ENCODE measurements around the gene ADGRE2.
"Not testable (repeated sequence)": the region's sequence is repeated elsewhere in the genome, so short reads cannot be mapped to it uniquely, and the experiment has no call there.

ADGRE2 gene

DNA sequence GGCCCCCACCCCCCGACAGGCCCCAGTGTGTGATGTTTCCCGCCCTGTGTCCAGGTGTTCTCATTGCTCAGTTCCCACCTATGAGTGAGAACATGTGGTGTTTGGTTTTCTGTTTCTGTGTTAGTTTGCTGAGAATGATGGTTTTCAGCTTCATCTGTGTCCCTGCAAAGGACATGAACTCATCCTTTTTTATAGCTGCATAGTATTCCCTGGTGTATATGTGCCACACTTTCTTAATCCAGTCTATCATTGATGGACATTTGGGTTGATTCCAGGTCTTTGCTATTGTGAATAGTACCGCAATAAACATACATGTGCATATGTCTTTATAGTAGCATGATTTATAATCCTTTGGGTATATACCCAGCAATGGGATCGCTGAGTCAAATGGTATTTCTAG is 715 bp downstream of the ADGRE2 start:
- DNase-seq = not testable (repeated sequence)

DNA sequence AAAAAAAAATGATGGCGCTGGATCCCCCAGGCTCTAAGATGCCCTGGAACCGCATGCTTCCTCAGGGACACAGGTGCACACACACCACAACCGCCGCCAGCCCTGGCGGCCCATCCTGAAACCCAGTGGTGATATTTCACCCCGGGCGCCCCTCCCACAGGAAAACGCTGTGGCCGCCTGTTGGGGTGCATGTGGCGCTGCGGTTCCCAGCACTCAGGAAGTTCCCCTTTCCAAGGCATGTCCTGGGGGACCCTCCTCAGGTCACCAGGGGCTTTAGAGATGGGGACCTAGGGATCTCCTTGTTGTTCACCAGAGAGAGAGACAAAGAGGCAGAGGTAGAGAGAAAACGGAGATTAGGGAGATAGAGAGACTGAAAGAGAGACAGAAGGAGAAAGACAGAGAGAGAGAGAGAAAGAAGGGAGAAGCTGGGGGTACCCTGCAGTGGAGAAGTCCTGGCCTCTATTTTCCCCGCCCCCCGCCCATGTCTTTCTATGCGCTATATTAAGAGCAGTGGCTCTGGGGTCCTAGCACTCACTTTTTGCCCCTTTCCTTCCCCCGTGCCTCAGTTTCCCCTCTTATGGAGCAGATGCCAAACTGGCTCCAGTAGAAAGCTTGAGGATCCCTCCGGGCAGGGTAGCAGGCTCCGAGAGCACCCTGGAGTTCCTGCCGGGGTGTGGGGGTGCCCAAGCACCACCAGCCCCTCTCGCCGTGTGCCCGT is 2.3 kb downstream of the ADGRE2 start:
- DNase-seq = no peak

DNA sequence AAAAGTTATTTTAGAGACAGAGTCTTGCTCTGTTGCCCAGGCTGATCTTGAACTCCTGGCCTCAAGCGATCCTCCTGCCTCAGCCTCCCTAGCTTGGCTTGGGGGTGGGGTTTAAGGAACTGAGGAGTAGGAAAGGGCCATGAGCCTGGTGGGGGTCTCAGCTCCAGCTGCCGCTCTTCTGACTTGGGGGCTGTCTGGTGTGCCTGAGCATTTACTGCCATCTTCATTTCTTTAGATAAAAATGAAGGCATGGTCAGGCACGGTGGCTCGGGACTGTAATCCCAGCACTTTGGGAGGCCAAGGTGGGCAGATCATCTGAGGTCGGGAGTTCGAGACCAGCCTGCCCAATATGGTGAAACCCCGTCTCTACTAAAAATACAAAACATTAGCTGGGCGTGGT is 3.0 kb downstream of the ADGRE2 start:
- DNase-seq = not testable (repeated sequence)

DNA sequence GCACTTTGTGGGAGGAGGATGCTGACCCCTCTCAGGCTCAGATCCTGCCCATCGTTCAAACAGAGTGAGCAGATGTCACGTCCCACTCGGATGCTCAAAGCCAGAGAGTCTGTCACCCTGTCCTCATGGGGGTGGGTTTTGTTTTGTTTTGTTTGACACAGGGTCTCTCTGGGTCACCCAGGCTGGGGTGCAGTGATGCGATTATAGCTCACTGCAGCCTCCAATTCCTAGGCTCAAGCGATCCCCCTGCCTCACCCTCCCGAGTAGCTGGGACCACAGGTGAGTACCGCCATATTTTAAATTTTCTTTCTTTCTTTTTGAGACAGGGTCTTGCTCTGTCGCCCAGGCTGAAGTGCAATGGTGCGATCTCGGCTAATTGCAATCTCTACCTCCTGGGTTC is 4.0 kb downstream of the ADGRE2 start:
- DNase-seq = no peak

DNA sequence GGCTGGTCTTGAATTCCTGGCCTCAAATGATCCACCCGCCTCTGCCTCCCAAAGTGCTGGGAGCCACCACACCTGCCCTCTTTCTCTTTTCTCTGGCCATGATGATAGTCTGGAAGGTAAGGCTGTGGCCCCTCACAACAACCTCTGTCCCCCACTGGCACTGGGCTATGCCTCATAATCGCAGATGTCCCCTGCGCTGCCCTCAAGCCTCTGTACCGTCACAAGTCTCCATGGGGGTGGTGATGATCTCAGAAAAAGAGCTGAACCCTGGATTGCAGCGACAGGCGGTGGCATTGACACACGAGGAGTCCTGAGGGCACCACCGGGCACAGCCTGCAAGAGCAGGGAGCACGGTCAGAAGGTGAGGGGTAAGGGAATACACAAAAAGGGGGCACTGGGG is 4.6 kb downstream of the ADGRE2 start:
- not testable (repeated sequence) for DNase-seq

DNA sequence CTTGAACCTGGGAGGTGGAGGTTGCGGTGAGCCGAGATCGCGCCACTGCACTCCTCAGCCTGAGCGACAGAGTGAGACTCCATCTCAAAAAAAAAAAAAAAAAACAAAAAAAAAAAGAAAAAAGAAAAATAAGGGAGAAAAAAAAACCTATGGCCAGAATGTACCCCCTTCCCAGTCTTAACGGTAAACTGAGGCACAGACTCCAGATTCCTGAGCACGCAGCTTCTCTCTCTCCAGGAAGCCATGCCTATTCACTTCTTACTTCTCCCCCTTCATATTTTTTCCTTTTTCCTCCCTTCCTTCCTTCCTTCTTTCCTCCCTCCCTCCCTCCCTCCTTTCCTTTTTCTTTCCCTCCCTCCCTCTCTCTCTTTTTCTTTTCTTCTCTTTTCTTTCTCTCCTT is 5.4 kb downstream of the ADGRE2 start:
- DNase-seq = no peak

DNA sequence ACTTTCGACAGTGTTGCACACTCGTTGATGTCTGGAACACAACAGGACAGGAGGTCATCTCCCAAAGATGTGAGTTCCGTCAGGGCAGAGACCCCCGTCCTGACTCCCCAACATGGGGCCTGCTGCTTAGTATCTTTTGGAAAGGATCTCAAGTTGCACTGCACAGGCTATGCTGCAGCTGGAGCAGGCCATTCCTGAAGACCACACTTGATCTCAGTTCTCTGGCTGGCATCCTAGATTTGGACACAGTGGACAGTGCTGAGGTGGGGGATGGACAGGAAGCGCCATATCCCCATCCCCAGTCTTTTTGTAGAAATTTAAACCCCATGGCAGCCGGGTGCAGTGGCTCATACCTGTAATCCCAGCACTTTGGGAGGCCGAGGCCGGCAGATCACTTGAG is 5.9 kb downstream of the ADGRE2 start:
- DNase-seq = no peak

DNA sequence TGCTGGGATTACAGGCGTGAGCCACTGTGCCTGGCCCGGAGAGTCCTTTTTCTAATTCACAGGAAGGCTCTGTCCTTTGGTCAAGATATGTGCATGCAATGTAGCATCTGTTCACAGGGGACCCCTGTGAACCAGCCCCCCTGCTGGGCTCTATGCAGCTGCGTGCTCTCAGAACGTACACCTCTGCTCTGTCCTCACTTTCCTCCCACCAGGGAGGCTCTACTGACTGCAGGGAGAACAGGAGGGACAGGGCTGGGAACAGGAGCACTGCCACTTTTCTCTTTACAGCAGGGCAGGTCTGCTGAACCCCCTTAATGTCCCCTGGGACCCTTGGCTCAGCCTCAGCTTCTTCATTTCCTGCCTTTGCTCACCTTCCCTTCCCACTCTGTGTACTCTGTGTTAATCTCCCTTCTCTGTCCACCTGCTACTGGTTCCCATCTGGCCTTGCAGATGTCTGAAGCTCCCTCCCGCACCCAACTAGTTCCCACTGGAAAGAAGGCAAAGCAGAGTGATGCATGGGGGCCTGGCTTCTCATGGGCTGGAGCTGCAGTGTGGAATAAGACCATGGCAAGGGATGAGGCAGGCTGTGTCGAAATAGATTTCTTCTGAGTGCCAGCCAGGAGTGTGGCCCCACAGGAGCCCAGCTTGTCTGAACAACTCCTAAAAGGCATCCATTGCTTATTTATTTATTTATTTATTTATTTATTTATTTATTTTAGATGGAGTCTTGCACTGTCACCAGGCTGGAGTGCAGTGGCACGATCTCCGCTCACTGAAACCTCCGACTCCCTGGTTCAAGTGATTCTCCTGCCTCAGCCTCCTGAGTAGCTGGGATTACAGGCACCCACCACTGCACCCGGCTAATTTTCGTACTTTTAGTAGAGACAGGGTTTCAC is 7.2 kb downstream of the ADGRE2 start:
- DNase-seq = no peak

DNA sequence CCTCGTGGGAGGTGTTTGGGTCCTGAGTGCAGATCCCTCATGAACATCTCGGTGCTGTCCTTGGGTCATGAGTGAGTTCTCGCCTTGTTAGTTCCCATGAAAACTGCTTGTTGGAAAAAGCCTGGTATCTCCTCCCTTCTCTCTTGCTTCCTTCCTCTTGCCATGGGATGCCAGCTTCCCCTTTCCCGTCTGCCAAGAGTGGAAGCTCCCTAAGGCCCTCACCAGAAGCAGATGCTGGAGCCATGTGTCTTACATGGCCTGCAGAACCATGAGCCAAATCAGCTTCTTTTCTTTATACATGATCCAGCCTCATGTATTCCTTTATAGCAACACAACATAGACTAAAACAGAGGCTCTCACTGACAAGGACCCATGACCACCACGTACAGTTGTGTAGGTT is 8.2 kb downstream of the ADGRE2 start:
- no peak for DNase-seq

DNA sequence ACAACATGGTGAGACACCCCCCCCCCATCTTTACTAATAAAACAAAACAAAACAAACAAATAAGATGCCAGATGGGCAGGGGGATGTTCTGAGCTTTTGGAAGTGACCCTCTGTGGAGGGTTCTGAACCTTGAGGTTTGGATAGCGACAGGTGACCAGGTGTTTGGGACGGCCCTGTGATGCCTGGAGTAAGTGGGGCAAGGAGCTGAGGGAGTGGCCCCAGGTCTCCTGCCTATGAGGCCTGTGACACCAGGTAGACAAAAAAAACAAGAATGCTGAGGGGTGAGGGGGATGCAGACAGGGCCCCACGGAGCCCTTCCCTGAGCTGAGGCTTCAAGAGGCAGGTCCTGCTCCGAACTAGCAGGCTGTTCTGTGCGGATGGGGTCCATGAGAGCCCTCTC is 9.2 kb downstream of the ADGRE2 start:
- DNase-seq = no peak

DNA sequence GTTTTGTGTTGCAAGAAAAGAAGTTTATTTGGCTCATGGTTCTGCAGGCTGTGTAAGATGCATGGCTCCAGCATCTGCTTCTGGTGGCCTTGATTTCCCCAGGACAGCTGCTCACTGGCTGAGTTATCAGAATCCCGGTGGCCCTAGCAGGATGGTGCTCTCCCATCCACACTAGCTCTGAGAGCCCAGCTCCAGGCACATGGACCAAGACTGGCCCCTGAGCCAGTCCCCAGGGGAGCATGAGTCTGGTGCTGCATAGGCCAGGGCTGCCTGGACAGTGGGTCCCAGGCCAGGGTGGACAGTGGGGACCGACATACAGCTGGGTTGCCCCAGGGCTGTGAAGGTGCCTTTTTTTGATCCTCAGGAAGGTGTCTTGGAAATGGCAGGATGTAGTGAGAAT is 10.4 kb downstream of the ADGRE2 start:
- DNase-seq = no peak

DNA sequence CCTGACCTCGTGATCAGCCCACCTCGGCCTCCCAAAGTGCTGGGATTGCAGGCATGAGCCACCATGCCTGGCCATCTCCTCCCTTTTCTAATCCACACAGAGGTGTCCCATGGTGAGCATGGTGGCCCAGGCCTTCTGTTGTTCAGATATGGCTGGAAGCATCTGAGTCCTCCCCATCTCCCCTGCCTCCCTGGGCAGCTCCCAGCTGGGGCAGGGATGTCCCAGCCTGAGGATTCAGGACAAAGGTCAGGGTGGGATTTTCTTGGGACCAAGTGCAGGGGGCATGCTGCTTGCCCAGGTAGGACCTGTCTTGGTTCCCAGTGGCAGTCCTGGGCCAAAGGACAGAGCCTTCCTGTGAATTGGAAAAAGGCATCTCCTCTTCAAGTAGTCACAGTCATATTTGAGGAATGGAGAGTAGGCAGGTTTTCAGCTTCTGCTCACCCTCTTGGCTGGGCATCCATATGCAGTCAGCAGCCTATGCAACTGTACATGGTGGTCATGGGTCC is 10.8 kb downstream of the ADGRE2 start:
- DNase-seq = no peak

DNA sequence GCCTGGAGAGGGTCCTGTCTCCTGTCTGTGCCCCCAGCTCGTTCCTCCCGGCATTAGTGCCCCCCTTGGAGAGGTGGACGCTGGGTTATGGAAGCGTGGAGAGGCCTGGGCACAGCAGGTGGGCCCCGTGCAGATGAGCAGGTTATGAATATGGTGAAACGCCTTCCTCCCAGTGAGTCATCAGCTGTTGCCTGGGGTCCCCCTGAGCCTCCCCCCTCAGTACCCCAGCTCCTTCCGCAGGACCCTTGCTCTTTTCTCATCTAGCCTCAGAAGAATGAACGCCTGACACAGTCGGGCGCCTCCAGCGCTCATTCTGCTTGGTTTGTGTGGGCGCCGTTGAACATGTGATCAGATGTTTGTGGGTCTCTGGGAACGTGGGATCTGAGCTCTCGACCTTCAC is 12.5 kb downstream of the ADGRE2 start:
- DNase-seq = not testable (repeated sequence)

DNA sequence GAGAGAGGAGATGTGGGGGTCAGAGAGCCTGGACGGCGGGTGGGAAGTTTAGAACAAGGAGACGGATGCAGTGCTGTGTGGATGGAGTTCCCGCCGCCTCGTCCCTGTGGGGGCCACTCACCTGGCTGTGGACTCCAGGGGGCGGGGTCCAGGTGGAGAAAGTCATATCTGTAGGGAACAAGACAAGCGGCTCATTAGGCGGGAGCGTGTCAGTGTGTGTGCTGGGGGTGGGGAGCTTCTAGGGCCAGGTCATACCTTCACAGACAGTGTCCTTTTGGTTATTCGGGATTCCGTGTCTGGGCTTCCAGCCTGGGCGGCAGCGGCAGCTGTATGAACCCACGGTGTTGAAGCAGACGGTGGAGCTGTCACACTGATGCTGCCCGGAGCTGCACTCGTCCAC is 13.0 kb downstream of the ADGRE2 start:
- not testable (repeated sequence) for DNase-seq

DNA sequence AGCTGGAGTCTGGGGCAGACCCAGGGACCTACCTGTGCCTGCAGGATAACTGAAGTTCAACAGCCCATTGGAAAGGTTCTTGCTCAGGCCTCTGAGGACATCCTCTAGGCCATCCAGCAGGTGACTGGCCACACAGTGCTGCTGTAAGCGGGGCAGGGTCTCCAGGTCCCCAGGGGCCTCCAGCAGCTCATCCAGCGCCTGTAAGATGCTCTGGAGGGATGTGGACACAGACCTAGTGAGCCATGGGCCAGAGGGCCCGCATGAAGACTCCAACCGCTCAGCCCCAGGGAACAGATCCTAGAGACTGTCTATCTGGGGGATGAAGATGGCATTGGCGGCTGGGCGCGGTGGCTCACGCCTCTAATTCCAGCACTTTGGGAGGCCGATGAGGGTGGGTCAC is 14.0 kb downstream of the ADGRE2 start:
- no peak for DNase-seq

DNA sequence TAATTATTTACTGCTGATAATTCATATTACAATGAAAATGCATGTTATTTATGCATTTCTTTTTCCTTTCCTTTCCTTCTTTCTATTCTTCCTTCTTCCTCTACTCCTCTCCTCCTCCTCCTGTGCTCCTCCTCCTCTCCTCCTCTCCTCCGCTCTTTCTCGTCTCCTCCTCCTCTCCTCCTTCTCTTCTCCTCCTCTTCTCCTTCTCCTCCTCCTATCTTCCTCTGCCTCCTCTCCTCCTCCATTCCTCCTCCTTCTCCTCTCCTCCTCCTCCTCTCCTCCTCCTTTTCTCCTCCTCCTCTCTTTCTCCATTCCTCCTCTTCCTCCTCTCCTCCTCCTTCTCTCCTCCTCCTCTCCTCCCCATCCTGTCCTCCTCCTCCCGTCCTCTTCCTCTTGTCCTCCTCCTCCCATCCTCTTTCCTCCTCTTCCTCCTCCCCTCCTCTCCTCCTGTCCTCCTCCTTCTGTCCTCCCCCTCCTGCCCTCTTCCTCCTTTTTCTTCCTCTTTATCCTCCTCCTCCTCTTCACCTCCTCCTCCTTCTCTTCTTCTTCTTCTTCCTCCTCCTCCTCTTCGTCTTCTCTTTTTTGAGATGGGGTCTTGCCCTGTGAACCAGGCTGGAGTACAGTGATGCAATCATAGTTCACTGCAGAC is 14.7 kb downstream of the ADGRE2 start:
- no peak for DNase-seq

DNA sequence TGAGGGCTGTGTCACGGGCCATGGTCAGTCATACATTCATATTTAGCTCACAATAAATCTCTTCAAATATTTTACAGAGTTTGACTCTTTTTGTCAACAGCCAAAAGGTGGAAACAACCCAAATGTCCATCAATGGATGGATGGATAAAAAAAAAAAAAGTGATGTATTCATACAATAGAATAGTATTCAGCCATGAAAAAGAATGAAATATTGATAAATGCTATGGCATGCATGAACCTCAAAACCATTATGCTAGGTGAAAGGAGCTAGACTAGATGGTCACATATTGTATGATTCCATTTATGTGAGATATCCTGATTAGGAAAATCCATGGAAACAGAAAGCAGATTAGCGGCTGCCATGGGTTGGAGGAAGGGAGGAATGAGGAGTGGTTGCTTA is 16.2 kb downstream of the ADGRE2 start:
- no peak for DNase-seq

DNA sequence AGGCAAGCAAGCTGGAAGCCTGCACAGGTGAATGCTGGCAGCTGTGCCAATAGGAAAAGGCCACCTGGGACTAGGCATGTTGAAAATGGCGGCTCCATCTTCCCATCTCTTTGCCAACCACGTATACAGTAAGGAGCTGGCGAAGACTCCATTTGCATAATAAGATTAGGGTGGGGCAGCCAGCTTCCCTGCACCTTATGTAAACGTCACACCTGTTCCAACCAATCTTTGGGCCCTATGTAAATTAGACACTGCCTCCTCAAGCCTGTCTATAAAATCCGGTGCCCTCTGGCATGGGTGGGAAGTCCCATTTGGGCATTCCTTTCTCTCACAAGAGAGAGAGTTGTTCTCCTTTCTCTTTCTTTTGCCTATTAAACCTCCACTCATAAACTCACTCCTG is 16.8 kb downstream of the ADGRE2 start:
- DNase-seq = no peak

DNA sequence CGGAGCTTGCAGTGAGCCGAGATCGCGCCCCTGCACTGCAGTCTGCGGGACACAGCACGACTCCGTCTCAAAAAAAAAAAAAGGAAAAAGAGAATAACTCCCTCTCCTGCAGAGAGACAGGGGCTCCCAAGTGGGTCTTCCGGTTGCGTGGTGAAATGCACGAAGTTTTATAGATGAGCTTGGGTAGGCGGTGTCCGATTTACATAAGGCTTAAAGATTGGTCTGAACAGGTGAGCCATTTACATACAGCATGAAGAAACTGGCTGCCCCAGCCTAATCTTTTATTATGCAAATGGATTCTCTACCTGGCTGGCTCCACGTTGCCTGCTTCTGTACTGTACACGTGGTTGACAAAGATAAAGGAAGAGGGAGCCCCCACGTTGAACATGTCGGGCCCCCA is 19.5 kb downstream of the ADGRE2 start:
- DNase-seq = no peak

DNA sequence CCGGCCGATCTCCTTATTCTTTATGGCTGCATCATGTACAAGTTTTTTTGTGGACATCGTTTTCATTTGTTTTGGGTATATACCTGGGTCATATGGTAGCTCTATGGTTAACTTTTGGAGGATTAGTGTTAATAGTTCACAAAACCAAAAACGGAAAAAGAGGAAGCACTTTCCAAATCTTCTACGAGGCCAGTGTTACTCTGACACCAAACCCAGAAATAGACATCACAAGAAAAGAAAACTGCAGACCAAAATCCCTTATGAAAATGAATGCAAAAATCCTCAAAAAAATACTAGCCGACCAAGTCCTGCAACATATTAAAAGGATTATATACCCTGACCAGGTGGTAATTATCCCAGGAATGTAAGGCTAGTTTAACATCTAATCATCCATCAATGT is 29.8 kb downstream of the ADGRE2 start:
- no peak for DNase-seq

DNA sequence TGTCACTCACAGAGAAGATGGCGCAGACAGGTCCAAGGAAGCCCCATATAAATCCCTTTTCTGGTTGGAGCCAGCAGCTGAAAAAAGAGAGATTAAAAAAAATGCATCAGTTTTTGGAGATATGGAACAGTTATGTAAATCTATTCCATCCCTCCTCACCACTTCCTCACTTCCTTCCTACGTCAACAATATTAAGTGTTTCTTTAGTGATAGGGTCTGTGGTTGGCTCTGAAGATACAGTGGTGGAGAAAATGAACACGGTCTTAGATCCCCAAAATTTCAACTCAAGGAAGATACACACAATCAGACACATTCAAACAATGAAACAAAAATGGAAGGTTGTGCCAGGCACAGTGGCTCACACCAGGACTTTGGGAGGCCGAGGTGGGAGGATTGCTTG is 31.5 kb downstream of the ADGRE2 start:
- no peak for DNase-seq

DNA sequence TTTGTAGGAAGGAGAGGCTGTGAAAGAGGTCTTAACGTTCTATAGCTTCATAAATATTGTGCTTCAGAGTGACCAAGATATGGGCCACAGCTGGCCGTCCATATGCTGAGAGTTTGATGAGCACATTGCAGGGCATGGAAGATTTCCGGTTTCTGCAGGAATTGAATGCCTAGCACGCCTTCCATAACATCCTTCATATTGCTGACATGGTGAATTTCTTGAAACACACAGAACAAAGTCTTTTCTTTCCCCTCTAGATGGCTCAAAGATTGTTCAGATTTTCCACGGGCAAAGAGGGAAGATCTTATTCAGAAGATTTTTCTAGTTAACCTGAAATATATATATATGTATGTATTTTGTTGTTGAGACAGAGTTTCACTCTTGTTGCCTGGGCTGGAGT is 42.4 kb downstream of the ADGRE2 start:
- DNase-seq = no peak

DNA sequence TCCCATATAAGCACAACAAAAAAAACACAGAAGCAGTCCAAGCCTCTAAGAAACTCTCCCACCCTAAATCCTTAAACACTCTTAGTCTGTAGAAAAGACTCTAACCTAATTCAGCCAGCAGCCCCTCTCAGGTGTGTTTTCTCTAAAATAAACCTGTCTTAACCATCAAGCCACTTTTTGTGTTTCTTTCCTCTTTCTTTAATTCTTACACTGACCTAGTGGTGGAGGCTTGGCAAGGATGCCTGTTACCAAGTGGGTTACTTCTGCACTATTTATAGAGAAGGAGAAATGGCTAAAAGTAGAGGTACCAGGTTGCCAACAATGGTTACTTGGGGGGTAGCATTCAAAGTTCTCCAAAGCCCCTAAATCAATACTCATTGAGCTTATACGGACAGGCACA is 44.8 kb downstream of the ADGRE2 start:
- no peak for DNase-seq

DNA sequence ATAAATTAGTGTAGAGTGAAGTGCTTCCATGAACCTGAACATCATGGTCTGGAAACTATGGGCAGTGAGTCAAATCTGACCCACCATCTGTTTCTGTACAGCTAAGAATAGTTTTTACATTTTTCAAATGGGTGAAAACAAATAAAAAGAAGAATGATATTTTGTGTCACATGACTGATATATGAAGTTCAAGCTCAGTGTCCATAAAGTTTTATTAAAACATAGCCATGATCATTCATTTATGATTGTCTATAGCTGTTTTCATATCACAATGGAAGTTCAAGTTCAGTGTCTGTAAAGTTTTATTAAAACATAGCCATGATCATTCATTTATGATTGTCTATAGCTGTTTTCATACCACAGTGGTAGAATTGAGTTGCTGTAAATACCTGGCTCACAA is 45.9 kb downstream of the ADGRE2 start:
- DNase-seq = no peak

Measured in activated naive CD4-positive, alpha-beta T cell treated with anti-CD3 and anti-CD28 coated beads, Interleukin-2, amount 50 U/mL, for 16 hours (primary cell).